H1 (cell line): ENCODE measurements around the gene ABHD8. TPM values are rescaled to one million over a fixed set of nuclear protein-coding genes. Genes with fewer than 3 reads are reported as not detected.

ENCODE experiments used
- CTCF ChIA-PET: fragments of 300-600 bp; sonication (Branson Sonifier 250); formaldehyde crosslinking; loops from one replicate; lab custom pipeline; 2021; ENCODE audit not compliant: partially characterized antibody; lab: Charles Lee
- POLR2A ChIA-PET: fragments of 300-600 bp; sonication (Branson Sonifier 250); formaldehyde crosslinking; loops from one replicate; lab custom pipeline; 2021; ENCODE audit warnings: inconsistent platforms; ENCODE audit not compliant: partially characterized antibody; lab: Charles Lee
- DNase-seq, 2 experiments: peaks; one replicate each; pipeline versions ENCODE4 v3.0.0 to v3.0.0-alpha.2; 2010 to 2022; ENCODE audit warnings: low spot score in 2 of 2, low read depth in 1 of 2, mixed read lengths in 1 of 2
- FAIRE-seq: peaks from 2 replicates; lab custom pipeline; 2011; peaks lifted over from hg19 to GRCh38; lab: Jason Lieb, UNC
- H2AFZ ChIP-seq: 2 replicates; pipeline ENCODE4 v1.8.1; 2012; ENCODE audit warnings: low read length, inconsistent platforms
- H2AK5ac ChIP-seq: 2 replicates; pipeline ENCODE4 v1.6.1; 2013; ENCODE audit warnings: low read depth, low read length
- H2BK120ac ChIP-seq: replicated peaks from 2 replicates; pipeline ENCODE3; 2013; ENCODE audit warnings: low read depth, low read length, inconsistent platforms
- H2BK12ac ChIP-seq: 2 replicates; pipeline ENCODE4 v1.6.1; 2013; ENCODE audit warnings: low read depth, low read length
- H2BK15ac ChIP-seq: 2 replicates; pipeline ENCODE4 v1.6.1; 2013; ENCODE audit warnings: low read length
- H2BK20ac ChIP-seq: 2 replicates; pipeline ENCODE4 v1.6.1; 2013; ENCODE audit warnings: low read length
- H2BK5ac ChIP-seq: 2 replicates; pipeline ENCODE4 v1.6.1; 2013; ENCODE audit warnings: low read depth, low read length
- H3K14ac ChIP-seq: 2 replicates; pipeline ENCODE4 v1.6.1; 2013; ENCODE audit warnings: inconsistent platforms; ENCODE audit not compliant: insufficient read length
- H3K18ac ChIP-seq: 2 replicates; pipeline ENCODE4 v1.6.1; 2013; ENCODE audit warnings: low read length; ENCODE audit errors: extremely low read depth
- H3K23ac ChIP-seq: 2 replicates; pipeline ENCODE4 v1.6.1; 2013; ENCODE audit warnings: inconsistent platforms; ENCODE audit not compliant: insufficient read length
- H3K23me2 ChIP-seq: 2 replicates; pipeline ENCODE4 v1.6.1; 2013; ENCODE audit warnings: low read depth, low read length
- H3K27ac ChIP-seq: 2 replicates; pipeline ENCODE4 v1.6.1; 2011; ENCODE audit warnings: low read depth, low read length, inconsistent platforms
- H3K27me3 ChIP-seq, 4 experiments: replicated peaks in 1 of 4; 1 replicate in 1 of 4; 2 replicates in 3 of 4; pipeline versions ENCODE4 v1.6.1 to v1.8.1; 2011 to 2013; ENCODE audit warnings: low read length in 3 of 4, mild to moderate bottlenecking in 3 of 4, inconsistent platforms in 2 of 4, mixed read lengths in 2 of 4, moderate library complexity in 1 of 4; ENCODE audit not compliant: control insufficient read depth in 3 of 4, insufficient read depth in 3 of 4; ENCODE audit errors: extremely low read depth in 1 of 4
- H3K36me3 ChIP-seq, 4 experiments: 2 replicates each; pipeline versions ENCODE4 v1.6.1 to v1.8.1; 2011 to 2013; ENCODE audit warnings: mild to moderate bottlenecking in 4 of 4, low read length in 3 of 4, moderate library complexity in 2 of 4, control low read depth in 1 of 4, inconsistent platforms in 1 of 4; ENCODE audit not compliant: insufficient read depth in 4 of 4, control insufficient read depth in 2 of 4
- H3K4ac ChIP-seq: replicated peaks from 2 replicates; pipeline ENCODE3; 2013; ENCODE audit warnings: low read length, low read depth, mixed read lengths, inconsistent platforms; ENCODE audit not compliant: insufficient read length
- H3K4me1 ChIP-seq, 4 experiments: replicated peaks in 1 of 4; 1 replicate in 1 of 4; 2 replicates in 3 of 4; pipeline versions ENCODE4 v1.6.1 to v1.8.1; 2011 to 2013; ENCODE audit warnings: low read length in 3 of 4, inconsistent platforms in 2 of 4, mixed read lengths in 1 of 4; ENCODE audit not compliant: insufficient read depth in 4 of 4, control insufficient read depth in 3 of 4
- H3K4me2 ChIP-seq, 2 experiments: 2 replicates each; pipeline versions ENCODE4 v1.6.1 to v1.8.1; 2011 to 2013; ENCODE audit warnings: low read depth in 2 of 2, low read length in 2 of 2, control low read depth in 1 of 2, inconsistent platforms in 1 of 2, mild to moderate bottlenecking in 1 of 2; ENCODE audit not compliant: insufficient read depth in 1 of 2
- H3K4me3 ChIP-seq, 4 experiments: fragments of 200-600, 300-600 bp in 1 of 4; sonication (generic), shearing (Covaris generic), sonication (Bioruptor Twin) in 1 of 4; 2 replicates each; pipeline versions ENCODE4 v1.5.1 to v1.8.1; 2011 to 2016; ENCODE audit warnings: low read length in 4 of 4, low read depth in 3 of 4, control low read depth in 2 of 4, inconsistent platforms in 2 of 4, mild to moderate bottlenecking in 2 of 4, mixed read lengths in 1 of 4, moderate library complexity in 1 of 4; ENCODE audit not compliant: insufficient read depth in 2 of 4; ENCODE audit errors: extremely low read depth in 1 of 4
- H3K56ac ChIP-seq: replicated peaks from 2 replicates; pipeline ENCODE3; 2013; ENCODE audit warnings: low read depth, mild to moderate bottlenecking, mixed read lengths, low read length, inconsistent platforms; ENCODE audit not compliant: insufficient read length
- H3K79me1 ChIP-seq: 2 replicates; pipeline ENCODE4 v1.6.1; 2013; ENCODE audit warnings: low read depth, low read length, control low read depth
- H3K79me2 ChIP-seq, 2 experiments: 2 replicates each; pipeline versions ENCODE4 v1.6.1 to v1.8.1; 2012 to 2013; ENCODE audit warnings: low read length in 2 of 2, mild to moderate bottlenecking in 2 of 2, inconsistent platforms in 1 of 2; ENCODE audit not compliant: insufficient read depth in 2 of 2, control insufficient read depth in 1 of 2
- H3K9ac ChIP-seq, 4 experiments: replicated peaks in 1 of 4; 1 replicate in 1 of 4; 2 replicates in 3 of 4; pipeline versions ENCODE4 v1.6.1 to v1.8.1; 2011 to 2013; ENCODE audit warnings: low read depth in 3 of 4, low read length in 3 of 4, control low read depth in 2 of 4, mild to moderate bottlenecking in 2 of 4, moderate library complexity in 2 of 4, inconsistent platforms in 1 of 4; ENCODE audit errors: extremely low read depth in 1 of 4
- H3K9me3 ChIP-seq, 2 experiments: 2 replicates each; pipeline versions ENCODE4 v1.6.1 to v1.8.1; 2012 to 2013; ENCODE audit warnings: mild to moderate bottlenecking in 2 of 2, moderate library complexity in 2 of 2, control low read depth in 1 of 2, inconsistent platforms in 1 of 2, low read depth in 1 of 2, low read length in 1 of 2, mixed read lengths in 1 of 2; ENCODE audit not compliant: insufficient read depth in 2 of 2
- H4K20me1 ChIP-seq, 2 experiments: replicated peaks in 1 of 2; 2 replicates each; pipeline versions ENCODE3 to v1.8.1; 2011 to 2013; ENCODE audit warnings: inconsistent platforms in 2 of 2, low read length in 2 of 2, mild to moderate bottlenecking in 1 of 2; ENCODE audit not compliant: insufficient read depth in 2 of 2, control insufficient read depth in 1 of 2
- H4K5ac ChIP-seq: 2 replicates; pipeline ENCODE4 v1.6.1; 2013; ENCODE audit warnings: low read length, low read depth, mixed read lengths, inconsistent platforms; ENCODE audit not compliant: insufficient read length
- H4K8ac ChIP-seq: 2 replicates; pipeline ENCODE4 v1.8.0; 2013; ENCODE audit warnings: mild to moderate bottlenecking, moderate library complexity, low read length, inconsistent platforms; ENCODE audit not compliant: insufficient read depth; ENCODE audit errors: extremely low read depth
- H4K91ac ChIP-seq: replicated peaks from 2 replicates; pipeline ENCODE3; 2013; ENCODE audit warnings: low read length, mixed read lengths, inconsistent platforms; ENCODE audit not compliant: insufficient read length
- WGBS, 2 experiments: shearing (Covaris generic) in 1 of 2; methylation state at CpG; one replicate each; pipeline versions ENCODE4 v1.1.6 to v1.1.7; 2013 to 2015; ENCODE audit warnings: low lambda C conversion rate in 2 of 2, mixed read lengths in 2 of 2, inconsistent platforms in 1 of 2, low coverage in 1 of 2, missing lambda C conversion rate in 1 of 2; ENCODE audit not compliant: insufficient replicate concordance in 2 of 2, insufficient coverage in 1 of 2, insufficient read length in 1 of 2; ENCODE audit errors: extremely low coverage in 1 of 2, missing lambda C conversion rate in 1 of 2; 5-methylcytosine and 5-hydroxymethylcytosine counted together
- polyA plus RNA-seq, 7 experiments: library from polyadenylated mRNA; depleted of rRNA in 3 of 7; stranded (reverse) in 5 of 7; unstranded in 2 of 7; fragments of >200 nt in 5 of 7; fragments of 200-250 nt in 2 of 7; gene quantifications; 1 replicate in 5 of 7; 2 replicates in 1 of 7; 4 replicates in 1 of 7; pipeline versions ENCODE4 v1.2.1 to v1.2.3, GENCODE V29; 2011 to 2013; ENCODE audit warnings: missing spikeins in 2 of 7, mixed read lengths in 2 of 7
- total RNA-seq: library from RNA; stranded (reverse); fragmentation: NEBNext Ultra II Directional; extraction: Animal tissue kit (Norgen Biotek cat#: 25700); gene quantifications from 2 replicates; pipeline ENCODE4 v1.2.1, GENCODE V29; 2021
- TF ChIP-seq, protein P1 (sequence below): IDR thresholded peaks from 2 replicates; pipeline ENCODE4 v1.6.1; 2012; ENCODE audit warnings: low read length, inconsistent platforms

ABHD8 gene
- total and polyA plus RNA-seq, 2 of the 8 experiments (the other 6 are each of a cell fraction or from before 2014, with no cell fraction given), result 11.3 to 18.7 TPM

DNA sequence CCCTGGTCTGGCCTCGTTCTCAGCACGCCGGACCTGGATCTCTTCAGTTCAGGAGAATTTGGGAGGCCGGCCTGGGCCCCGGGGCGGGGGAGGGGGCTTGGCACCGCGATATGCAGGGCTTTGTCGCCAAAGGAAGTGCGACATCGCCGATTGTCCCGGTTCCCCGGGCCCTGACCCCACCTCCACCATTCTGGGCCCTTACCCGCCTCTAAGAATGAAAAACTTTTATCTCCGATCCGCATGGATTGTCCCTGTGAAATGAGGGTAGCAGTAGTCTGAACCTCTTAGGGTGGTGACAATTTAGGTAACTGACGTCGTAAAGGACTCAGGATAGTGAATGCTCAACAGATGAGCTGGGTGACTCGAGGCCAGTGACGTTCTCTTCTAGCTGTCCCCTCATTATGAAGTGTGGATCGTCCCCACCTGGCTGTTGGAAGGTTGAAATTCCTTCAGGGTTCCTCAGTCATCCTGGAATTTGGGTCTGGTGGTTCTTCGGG is 6.8 kb upstream of the ABHD8 start:
- POLR2A ChIA-PET, result interaction anchor here (0.7 to 18.5 kb wide), 9 partner anchors 16 to 84 kb away, joined by 3 to 329 read pairs (median 3); partner anchors contain the start of genes ANO8 and CCDC194
- TF ChIP-seq, protein P1, sequence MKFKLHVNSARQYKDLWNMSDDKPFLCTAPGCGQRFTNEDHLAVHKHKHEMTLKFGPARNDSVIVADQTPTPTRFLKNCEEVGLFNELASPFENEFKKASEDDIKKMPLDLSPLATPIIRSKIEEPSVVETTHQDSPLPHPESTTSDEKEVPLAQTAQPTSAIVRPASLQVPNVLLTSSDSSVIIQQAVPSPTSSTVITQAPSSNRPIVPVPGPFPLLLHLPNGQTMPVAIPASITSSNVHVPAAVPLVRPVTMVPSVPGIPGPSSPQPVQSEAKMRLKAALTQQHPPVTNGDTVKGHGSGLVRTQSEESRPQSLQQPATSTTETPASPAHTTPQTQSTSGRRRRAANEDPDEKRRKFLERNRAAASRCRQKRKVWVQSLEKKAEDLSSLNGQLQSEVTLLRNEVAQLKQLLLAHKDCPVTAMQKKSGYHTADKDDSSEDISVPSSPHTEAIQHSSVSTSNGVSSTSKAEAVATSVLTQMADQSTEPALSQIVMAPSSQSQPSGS, result no peak
- H3K79me2 ChIP-seq, result peaks cover 8 to 36% of the 10 kb centered on the region in 2 experiments; a peak in 3 of 4 replicates
- WGBS, 2 experiments, result 11% methylated on average over 20 of the region's 23 CpGs; no CpG with 5 or more reads in 1 of the 2 experiments
- H2BK5ac ChIP-seq, result peak overlapping the region; percentile 84
- no peak overlapping the region; the same call in 1 of the 2 replicates for H3K18ac ChIP-seq
- no peak overlapping the region for H2BK20ac ChIP-seq
- H3K23ac ChIP-seq, result no peak overlapping the region
- no peak overlapping the region for H2AFZ ChIP-seq
- peaks cover 2 to 13% (median 5%) of the 10 kb centered on the region in 4 experiments; a peak in 5 of 7 replicates for H3K4me1 ChIP-seq
- no peaks in the 10 kb centered on the region for H3K27me3 ChIP-seq
- peaks cover 9% of the 10 kb centered on the region for H3K23me2 ChIP-seq
- H2BK120ac ChIP-seq, result no peak overlapping the region
- H2BK12ac ChIP-seq, result 0 out of 2 replicates have a peak overlapping the region, but pooled peaks have one; percentile 12
- peaks cover 21% of the 10 kb centered on the region for H3K79me1 ChIP-seq
- H2AK5ac ChIP-seq, result no peak overlapping the region; the same call in 1 of the 2 replicates
- peak overlapping the region; percentile 76 to 92 (median 80) for H3K4me3 ChIP-seq
- no peak overlapping the region for H3K56ac ChIP-seq
- peak overlapping the region; percentile 72 to 82 for H3K4me2 ChIP-seq
- no peak overlapping the region for H4K5ac ChIP-seq
- FAIRE-seq (no peak), DNase-seq (no peak)
- no peak overlapping the region for H3K4ac ChIP-seq
- peak overlapping the region; percentile 4; the same call in 1 of the 2 replicates for H3K27ac ChIP-seq
- H2BK15ac ChIP-seq, result no peak overlapping the region
- peak overlapping the region; percentile 40 to 68 (median 47) for H3K9ac ChIP-seq
- CTCF ChIA-PET, result interaction anchor here (1.0 to 2.4 kb wide), 4 partner anchors 7 to 36 kb away, joined by 3 to 13 read pairs (median 4); no protein-coding TSS in a partner anchor
- H4K91ac ChIP-seq, result no peak overlapping the region
- no peaks in the 10 kb centered on the region for H3K9me3 ChIP-seq
- H4K20me1 ChIP-seq, result peaks cover 0 to 14% of the 10 kb centered on the region in 2 experiments
- 0 out of 2 replicates have a peak overlapping the region, but pooled peaks have one; percentile 93 for H4K8ac ChIP-seq
- peaks cover 4 to 13% (median 9%) of the 10 kb centered on the region in 4 experiments for H3K36me3 ChIP-seq
- H3K14ac ChIP-seq, result no peak overlapping the region
